Right renal pelvis (tissue), 4 donors: ENCODE measurements around the gene ZNF367. TPM values are rescaled to one million over a fixed set of nuclear protein-coding genes. Genes with fewer than 3 reads are reported as not detected.
"Not testable (repeated sequence)": the region's sequence is repeated elsewhere in the genome, so short reads cannot be mapped to it uniquely, and the experiment has no call there.

Source experiments
- DNase-seq, 4 donors: peaks; one replicate each; pipeline ENCODE4 v3.0.0-alpha.2; 2013; ENCODE audit warnings: low read depth in 4 of 4, low spot score in 3 of 4, missing footprints in 1 of 4
- polyA plus RNA-seq, 4 donors: library from polyadenylated mRNA; unstranded; fragments of 120-200 nt; gene quantifications; one replicate each; pipeline ENCODE4 v1.2.1, GENCODE V29; 2013; ENCODE audit not compliant: insufficient read length in 4 of 4

The ZNF367 gene
- polyA plus RNA-seq, 4 donors: 10.0 to 12.0 (median 10.2) TPM

DNA sequence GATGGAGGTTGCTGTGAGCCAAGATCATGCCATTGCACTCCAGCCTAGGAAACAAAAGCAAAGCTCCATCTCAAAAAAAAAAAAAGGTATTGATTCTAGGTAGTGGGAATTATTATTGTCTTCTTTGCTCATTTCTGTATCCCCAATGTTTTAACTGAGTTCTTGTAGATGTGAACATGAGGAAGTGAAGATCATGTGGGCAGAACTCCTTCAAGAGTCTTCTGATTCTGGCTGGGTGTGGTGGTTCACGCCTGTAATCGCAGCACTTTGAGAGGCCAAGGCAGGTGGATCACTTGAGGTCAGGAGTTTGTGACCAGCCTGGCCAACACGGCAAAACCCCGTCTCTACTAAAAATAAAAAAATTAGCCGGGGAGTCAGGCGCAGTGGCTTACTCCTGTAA lies 42.7 kb downstream of the ZNF367 start:
- not testable (repeated sequence) for DNase-seq

DNA sequence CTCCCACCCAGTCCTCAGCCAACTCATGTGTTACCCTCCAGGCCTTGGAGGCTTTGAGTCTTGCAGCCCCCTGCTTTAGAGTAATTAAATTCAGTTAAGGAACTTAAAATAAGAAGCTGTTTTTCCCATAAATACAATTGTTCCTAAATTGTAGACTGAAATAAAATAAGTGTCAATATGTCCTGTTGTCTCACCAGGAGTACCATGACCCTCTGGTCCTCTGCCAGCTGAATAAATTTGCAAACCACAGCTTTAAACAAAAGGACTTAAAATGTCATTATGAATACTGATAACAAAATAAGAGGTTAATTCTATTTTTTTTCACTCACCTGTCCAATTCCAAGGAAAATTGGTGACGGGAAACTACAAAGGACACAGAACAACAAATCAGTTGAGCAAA lies 50.2 kb downstream of the ZNF367 start:
- no peak for DNase-seq

DNA sequence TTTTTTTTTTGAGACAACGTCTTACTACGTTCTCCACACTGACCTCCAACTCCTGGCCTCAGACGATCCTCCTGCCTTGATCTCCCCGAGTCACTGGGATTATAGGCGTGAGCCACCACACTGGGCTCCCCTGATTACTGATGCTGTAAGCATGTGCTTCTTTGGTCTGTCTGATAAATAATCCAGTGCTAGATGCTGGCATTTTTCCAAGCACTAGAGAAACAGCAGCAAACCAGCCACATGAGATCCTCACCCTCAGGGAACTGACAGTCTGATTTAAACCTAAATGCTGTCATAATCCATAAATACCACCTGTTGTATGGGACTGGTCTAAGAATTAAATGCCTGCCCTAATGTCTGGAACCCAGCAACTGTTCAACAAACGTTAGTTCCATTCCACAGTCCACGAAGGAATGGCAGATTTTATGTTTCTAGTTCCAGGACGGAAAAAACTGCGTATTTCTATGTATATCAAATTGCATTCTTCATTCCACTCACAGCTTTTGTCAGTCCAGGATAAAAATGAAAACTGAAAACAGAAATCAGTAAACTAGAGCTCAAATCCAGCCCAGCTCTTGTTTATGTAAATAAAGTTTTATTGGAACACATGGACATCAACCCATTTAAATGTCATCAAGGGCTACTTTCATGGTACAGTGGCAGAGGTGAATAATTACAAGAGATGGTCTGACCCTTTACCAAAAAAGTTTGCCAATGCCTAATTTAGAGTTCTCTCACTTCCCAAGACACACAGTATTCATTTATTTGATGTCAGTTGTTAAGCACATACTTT lies 54.8 kb downstream of the ZNF367 start:
- DNase-seq: no peak

DNA sequence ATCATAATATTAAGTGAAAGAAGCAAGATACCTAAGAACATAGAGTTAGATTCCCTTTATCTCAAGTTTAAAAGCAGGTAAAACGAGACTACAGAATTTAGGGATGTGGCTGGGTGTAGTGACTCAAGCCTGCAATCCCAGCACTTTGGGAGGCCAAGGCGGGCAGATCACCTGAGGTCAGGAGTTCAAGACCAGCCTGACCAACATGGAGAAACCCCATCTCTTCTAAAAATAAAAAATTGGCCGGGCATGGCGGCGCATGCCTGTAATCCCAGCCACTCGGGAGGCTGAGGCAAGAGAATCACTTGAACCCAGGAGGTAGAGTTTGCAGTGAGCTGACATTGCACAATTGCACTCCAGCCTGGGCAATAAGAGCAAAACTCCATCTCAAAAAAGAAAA lies 56.1 kb downstream of the ZNF367 start:
- DNase-seq: not testable (repeated sequence)

DNA sequence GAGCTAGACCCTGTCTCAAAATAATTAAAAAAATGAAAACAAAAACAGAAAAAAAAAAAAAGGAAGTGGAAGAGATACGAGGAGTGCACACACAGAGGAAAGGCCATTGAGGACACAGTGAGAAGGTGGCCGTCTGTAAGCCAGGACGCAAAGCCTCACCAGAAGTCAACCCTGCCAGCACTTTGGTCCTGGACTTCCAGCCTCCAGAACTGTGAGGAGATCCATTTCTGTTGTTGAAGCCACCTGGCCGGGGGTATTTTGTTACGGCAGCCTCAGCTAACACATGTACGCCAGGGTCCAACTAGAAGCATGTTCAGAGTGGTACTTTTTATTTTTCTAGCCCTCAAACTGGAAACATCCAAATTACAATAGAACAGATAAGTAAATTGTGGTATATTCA lies 56.5 kb downstream of the ZNF367 start:
- no peak for DNase-seq

DNA sequence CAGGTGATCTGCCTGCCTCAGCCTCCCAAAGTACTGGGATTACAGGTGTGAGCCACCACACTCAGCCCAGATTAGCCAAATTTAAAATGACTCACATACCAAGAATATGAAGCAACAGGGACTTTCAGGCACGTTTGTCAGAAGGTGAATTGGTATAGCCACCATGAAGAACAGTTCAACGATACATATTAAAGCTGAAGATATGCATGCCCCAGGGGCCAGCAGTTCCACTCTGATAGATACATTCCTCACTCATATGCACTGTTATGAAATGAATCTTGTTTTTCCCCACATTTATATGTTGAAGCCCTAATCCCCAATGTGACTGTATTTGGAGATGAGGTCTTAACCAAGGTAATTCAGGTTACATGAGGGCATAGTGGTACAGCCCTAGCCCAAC lies 57.2 kb downstream of the ZNF367 start:
- DNase-seq: no peak

DNA sequence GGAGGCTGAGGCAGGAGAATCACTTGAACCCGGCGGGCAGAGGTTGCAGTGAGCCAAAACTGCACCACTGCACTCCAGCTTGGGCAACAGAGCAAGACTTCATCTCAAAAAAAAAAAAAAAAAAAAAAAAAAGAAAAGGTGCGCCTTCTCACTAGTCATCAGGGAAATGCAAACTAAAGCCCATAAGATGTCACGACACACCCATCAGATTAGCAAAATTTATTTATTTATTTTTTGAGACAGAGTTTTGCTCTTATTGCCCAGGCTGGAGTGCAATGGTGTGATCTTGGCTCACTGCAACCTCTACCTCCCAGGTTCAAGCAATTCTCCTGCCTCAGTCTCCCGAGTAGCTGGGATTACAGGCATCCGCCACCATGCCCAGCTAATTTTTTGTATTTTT lies 57.6 kb downstream of the ZNF367 start:
- not testable (repeated sequence) for DNase-seq

DNA sequence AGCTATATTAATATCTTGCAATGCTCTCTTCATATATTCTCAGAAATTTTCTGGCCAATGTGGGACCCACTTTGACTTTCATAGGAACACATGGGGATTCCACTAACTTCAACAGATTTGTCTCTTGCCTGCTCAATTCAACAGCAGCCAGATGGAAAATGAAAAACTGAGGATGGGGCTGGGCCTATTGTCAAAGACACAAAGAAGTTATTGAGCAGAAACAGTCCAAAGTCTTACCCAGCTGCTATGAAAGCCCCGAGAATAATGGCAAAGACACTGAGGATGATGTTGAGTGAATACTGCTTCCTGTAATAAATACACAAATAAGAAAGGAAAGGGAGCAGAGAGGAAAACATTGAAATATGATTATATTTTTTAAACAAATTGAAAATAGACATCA lies 67.3 kb downstream of the ZNF367 start:
- DNase-seq: no peak

DNA sequence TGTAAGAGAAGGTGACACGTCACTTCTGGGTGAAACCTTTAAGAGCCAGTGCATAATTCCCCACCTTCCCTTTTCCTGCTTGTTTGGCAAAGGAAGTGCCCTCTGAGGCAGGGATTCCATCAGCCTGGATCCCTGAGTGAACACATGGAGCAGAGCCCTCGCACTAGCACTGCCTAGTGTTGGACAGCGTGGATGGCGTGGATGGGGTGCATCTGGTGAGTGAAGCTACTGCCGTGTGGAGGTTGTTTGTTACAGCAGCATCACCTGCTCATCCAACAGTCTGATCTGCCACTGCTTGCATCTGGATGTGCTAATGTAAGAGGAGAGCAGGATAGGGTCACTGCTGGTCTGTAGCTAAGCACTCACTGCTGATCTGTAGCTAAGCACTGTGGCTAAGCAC lies 69.9 kb downstream of the ZNF367 start:
- DNase-seq: no peak

DNA sequence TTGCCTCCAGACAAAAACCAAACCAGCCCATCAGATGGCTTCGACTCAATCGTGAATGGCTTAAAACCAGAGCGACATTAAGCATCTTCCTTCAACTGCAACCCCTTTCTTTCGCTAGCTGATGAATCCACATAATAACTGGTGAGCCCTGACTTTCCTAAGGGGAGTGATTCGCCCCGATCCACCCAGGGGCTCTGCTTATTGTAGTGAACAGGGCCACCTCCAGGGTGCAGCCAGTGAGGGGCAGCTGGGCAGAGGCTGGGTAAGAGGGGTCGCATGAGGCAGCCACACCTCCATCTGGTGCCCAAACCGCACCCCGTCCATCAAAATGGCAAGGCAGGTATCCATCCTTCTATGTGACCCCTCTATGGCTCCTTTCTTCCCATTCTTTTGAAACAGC lies 72.6 kb downstream of the ZNF367 start:
- DNase-seq: no peak

DNA sequence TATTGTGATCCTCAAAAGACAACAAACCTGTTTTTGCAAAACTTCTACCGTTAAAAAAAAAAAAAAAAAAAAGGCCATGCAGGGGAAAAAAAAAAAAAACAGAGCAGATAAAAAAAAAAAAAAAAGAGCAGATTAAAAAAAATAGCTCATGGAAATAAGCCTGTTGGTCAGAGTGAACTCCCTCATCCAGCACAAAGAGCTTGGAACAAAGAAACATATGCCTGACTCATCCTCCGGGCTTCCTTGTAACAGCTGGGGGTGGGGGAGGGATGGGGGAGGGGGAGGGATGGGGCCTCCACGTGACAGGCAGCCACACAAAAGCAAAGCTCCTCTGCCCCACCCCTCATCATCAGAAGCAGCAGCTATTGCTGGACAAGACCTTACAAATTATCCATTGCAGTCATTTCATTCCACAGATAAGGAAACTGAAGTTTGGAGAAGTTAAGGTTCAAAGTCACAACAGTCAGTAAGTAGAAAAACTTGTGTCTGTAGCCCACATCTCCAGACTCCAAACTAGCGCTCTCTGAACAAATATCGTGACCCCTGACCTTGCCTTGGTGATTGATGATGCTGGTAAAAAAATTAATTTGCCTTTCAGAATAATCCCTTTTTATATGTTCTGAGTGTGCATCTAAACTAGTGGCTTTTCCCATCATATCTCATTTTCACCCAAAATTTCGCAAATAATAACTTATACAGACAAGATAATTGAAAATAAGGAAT lies 73.6 kb downstream of the ZNF367 start:
- DNase-seq: no peak

DNA sequence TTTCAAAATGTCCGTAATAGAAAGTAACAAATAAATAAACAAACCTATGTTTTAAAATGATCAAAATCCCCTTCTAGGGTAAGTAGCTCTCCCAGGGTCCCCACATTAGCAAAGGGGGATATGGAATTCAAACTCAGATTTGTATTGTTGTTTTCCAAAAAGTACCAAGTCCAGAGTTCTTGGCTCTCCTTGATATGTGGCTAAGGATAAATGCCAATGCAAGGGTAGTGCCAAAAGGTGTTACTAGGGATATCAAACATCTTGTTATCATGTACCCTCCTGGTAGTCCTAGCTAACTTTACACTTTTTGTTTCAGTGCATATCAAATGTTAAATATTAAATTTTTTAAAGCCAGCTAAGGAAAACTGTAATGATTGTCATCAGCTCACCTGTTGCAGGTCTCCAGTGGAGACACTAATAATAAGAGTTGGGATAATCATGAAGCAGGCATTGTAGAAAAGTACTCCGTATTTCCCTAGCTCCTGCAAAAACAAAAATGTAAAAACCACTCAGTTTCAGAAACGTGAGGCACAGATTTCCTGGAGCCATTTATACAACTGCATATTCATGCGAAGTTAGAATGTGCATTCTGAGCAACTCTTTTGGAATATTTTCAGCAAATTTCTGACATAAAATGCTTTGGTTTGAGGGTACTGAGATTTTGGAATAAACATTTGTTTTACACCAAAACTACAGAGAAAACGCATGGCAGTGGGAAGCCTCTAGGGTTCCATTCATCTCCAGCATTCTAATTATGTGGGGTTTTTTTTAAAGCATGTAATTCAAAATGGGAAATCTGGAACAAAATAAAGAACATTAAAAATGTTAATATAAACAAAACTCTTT lies 74.4 kb downstream of the ZNF367 start:
- no peak for DNase-seq

DNA sequence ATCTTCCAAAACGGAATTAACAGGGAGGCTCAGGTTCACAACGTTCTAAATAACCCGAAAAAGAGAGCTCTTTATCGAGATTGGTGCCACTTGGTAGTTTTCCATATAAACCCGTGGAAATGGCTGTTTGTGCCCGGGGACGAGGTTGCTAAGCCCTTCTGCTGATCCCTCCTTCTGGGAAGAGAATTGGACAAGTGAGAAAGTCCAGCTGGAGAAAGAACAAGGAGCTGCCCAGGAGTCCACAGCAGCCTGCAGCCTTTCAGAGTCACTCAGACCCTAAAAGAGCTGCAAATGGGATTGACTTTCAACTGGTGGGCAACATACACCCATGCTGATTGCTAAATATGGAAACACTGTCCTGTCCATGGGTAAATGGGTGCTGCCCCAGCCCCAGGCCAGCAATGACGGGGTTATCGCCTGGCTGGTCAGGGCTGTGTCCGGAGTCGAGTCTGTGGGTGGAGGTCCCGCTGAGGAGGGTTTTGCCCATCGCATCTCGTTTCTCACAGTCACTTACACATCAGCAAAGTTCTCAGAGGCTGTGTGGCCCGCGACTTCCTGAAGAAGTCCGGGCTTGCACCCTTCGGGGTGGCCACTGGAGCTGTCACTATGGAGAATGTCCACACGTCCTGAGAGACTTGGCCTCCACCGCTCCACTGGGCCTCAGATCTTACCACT lies 75.5 kb downstream of the ZNF367 start:
- peak in 1 of 4 donors; percentile 10 for DNase-seq

DNA sequence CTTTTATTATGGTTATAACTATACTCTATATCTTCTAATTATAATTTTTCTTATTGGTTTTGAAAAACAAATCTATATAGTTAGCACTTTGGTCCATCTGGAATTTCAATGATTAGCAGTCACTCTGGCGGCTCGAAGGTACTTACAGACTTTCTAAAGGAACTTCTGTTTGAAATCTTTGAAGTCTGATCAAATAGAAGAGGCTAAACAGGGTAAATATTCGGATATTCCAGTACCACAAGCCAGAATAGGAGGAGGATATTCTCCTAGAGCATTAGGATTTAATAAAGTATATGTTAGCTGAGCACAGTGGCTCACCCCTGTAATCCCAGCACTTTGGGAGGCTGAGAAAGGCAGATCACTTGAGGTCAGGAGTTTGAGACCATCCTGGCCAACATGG lies 77.5 kb downstream of the ZNF367 start:
- DNase-seq: no peak

DNA sequence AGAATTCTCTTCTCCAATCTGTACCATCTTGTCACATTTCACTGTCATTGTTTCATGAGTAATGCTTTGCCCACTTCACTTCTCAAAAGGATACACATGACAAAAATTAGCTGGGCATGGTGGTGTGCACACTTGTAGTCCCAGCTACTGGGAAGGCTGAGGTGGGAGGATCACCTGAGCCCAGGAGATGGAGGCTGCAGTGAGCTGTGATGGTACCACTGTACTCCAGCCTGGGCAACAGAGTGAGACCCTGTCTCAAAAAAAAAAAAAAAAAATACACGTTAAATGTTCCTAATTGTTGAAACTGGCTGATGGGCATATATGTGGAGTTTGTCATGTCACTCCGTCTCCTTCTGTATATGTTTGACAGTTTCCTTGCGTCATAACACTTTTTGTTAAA lies 79.9 kb downstream of the ZNF367 start:
- DNase-seq: no peak

Other genes starting within 250 kb of the ZNF367 start
- gene HSD17B3, start 116.2 kb downstream of the ZNF367 start, polyA plus RNA-seq: 1 to 10 TPM in 1 of 4 donors, under 1 TPM in 3; 0.74 to 1.1 (median 0.89) TPM
- gene SLC35D2, start 34.7 kb downstream of the ZNF367 start, polyA plus RNA-seq: 10 to 100 TPM; 37.6 to 41.5 (median 39.0) TPM
- gene HABP4, start 31.8 kb upstream of the ZNF367 start, polyA plus RNA-seq: 10 to 100 TPM; 20.9 to 22.5 (median 21.6) TPM
- 10 to 100 TPM; 25.0 to 29.8 (median 28.9) TPM for gene CDC14B, start 201.5 kb upstream of the ZNF367 start, polyA plus RNA-seq
- gene PRXL2C, start 236.9 kb upstream of the ZNF367 start, polyA plus RNA-seq: 1 to 10 TPM; 5.8 to 7.4 (median 6.7) TPM